Fibroblast of mammary gland (primary cell): ENCODE measurements around the gene RHOJ.

Source experiments
- DNase-seq: peaks from one replicate; pipeline ENCODE4 v3.0.0-alpha.2; 2010; ENCODE audit warnings: low read depth
- H3K4me3 ChIP-seq: 2 replicates; pipeline ENCODE4 v1.5.1; 2011; ENCODE audit warnings: low read depth, mild to moderate bottlenecking, low read length, moderate library complexity; ENCODE audit not compliant: control insufficient read depth
- CTCF ChIP-seq: conservative IDR thresholded peaks from 2 replicates; pipeline ENCODE4 v1.5.1; 2011; ENCODE audit warnings: low read depth, low read length, inconsistent platforms; ENCODE audit not compliant: control insufficient read depth, insufficient read depth

Gene RHOJ

DNA sequence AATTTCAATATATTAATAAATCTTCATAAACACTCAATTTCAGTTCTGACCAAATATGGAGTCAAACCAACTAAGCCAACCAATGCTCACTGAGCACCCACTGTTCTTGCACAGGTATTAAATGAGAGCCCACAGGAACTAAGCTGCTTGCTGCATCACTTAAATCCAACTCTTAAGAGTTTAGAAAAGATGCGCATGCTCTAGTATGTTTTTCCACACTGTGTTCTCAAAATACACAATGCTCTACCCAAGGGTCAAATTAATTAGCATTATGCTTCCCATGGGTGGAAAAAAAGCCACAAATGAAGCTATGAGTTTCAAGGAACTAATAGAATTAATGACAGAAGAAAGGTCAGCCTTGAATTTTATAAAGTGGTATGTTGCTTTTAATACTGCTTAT is 118.2 kb downstream of the RHOJ start:
- no peak for TF ChIP-seq CTCF
- DNase-seq = no peak
- H3K4me3 ChIP-seq = no peak overlapping the region

DNA sequence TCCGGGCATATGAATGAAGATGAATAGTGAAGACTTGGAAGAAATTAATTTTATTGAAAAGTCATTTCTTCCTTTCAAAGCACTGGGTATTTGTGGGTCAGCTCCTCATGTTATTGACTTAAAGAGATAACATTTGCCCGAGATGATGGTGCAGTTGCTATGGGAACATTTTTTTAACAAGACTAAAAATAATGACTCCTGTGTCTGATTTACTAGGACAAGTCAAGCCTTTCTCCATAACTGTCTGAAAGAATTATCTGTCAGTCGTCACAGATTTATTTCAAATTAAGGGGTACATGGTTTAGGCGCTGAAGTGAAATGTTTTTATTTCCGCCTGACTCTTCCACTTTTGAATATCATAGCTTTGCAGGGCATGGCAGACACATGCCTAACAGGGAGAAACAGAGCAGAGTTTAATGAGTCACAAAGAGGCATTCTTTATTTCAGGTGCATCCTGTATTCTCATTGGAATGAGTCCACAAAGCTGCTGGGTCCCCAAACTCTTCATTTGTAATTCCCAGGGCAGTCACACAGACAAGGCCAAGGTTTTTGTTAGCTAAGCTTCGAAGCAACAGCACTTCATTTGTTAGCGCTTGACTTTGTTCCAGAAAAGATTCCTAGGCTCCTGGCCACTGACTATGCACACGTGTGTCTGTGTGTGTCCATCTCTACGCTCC is 118.8 kb downstream of the RHOJ start:
- TF ChIP-seq CTCF = no peak
- H3K4me3 ChIP-seq = no peak overlapping the region

GRCh38 chr14:63326840-63327239 is 122.6 kb downstream of the RHOJ start:
- TF ChIP-seq CTCF = no peak
- no peak for DNase-seq
- H3K4me3 ChIP-seq = no peak overlapping the region

More for the DNA sequence above, 118.8 kb downstream of the RHOJ start:
- DNase-seq = no peak

DNA sequence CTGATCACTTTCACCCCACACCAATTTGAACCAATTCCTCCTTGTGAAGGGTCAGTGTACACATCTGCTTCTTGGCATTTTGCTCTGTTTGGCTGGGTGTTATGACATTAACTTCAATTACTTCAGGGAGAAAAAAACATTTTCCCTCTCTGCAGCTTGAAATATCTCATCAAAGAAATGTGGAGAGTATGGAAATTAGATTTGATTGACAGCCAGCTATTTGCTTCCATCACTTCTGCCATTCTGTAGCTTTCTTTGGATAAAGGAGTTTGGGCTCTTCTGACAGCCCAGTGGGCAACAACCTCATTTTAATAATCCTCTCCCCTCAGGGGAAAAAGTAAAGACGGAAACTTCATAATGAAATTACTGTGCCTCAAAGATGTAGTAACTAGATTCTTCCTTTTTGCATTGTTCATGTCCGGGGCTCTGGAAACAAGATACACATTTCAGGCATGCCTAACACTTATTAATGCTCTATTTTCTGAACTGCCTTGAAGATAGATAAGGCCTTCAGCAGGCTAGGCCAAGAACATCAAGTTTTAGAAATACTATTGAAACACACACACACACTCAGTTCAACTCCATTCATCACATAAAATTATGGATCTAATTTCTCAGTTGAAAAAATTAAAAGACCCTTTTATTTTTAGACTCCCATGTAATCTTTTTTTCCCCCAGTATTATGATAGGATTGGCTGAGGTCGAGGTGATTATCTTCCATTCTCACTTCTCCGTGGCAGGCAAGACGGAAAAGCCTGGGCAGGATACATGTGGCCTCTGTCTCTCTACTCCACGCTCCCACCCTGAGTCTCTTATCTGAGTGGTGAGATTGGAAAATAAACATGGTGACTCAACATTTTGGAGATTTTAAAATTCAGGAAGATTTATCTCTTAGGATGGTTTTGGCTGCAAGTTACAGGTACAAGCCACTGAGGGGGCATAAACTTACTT is 124.8 kb downstream of the RHOJ start:
- DNase-seq = no peak
- TF ChIP-seq CTCF = no peak
- H3K4me3 ChIP-seq = no peak overlapping the region

GRCh38 chr14:63342371-63342770 is 138.1 kb downstream of the RHOJ start:
- peak; percentile 52 for DNase-seq
- no peak for TF ChIP-seq CTCF
- no peak overlapping the region for H3K4me3 ChIP-seq
